GM12891 (cell line): Measurements from ENCODE around the gene BRD3OS.

Experiments used
- DNase-seq: peaks from one replicate; pipeline ENCODE4 v3.0.0; 2011; ENCODE audit warnings: low spot score; ENCODE audit not compliant: insufficient read length
- FAIRE-seq: peaks from 2 replicates; lab custom pipeline; 2011; peaks lifted over from hg19 to GRCh38; lab: Jason Lieb, UNC
- PAX5 ChIP-seq: IDR thresholded peaks from 2 replicates; pipeline ENCODE4 v1.6.1; 2011; ENCODE audit warnings: low read length, moderate library complexity, mild to moderate bottlenecking; ENCODE audit not compliant: insufficient read depth, severe bottlenecking
- POLR2A ChIP-seq: IDR thresholded peaks from 2 replicates; pipeline ENCODE4 v1.6.1; 2011; ENCODE audit warnings: low read depth, low read length, control low read depth
- POLR2AphosphoS5 ChIP-seq: IDR thresholded peaks from 2 replicates; pipeline ENCODE4 v1.6.1; 2011; ENCODE audit warnings: low read depth, low read length, control low read depth
- POU2F2 ChIP-seq: IDR thresholded peaks from 2 replicates; pipeline ENCODE4 v1.6.1; 2011; ENCODE audit warnings: low read depth, mild to moderate bottlenecking, control low read depth, low read length, moderate library complexity
- SPI1 ChIP-seq: IDR thresholded peaks from 2 replicates; pipeline ENCODE4 v1.6.1; 2011; ENCODE audit warnings: low read depth, low read length, control low read depth
- TAF1 ChIP-seq: IDR thresholded peaks from 2 replicates; pipeline ENCODE4 v1.6.1; 2011; ENCODE audit warnings: low read depth, low read length, control low read depth

Gene BRD3OS

GRCh38 chr9:134057751-134058701 is 32.7 kb downstream of the BRD3OS start:
- TF ChIP-seq POLR2A (no peak), TAF1 (no peak), POU2F2 (no peak), POLR2AphosphoS5 (no peak), PAX5 (no peak), SPI1 (no peak)
- DNase-seq, result peak; percentile 10
- FAIRE-seq, result no peak

GRCh38 chr9:134058716-134059115 is 33.4 kb downstream of the BRD3OS start:
- DNase-seq, result peak; percentile 16
- TF ChIP-seq POLR2AphosphoS5 (no peak), SPI1 (no peak), POU2F2 (no peak), PAX5 (no peak), POLR2A (no peak), TAF1 (no peak)
- FAIRE-seq, result no peak

GRCh38 chr9:134059188-134059641 is 33.9 kb downstream of the BRD3OS start:
- no peak for DNase-seq
- TF ChIP-seq POLR2AphosphoS5 (no peak), POU2F2 (no peak), PAX5 (no peak), POLR2A (no peak)
- FAIRE-seq, result no peak

DNA sequence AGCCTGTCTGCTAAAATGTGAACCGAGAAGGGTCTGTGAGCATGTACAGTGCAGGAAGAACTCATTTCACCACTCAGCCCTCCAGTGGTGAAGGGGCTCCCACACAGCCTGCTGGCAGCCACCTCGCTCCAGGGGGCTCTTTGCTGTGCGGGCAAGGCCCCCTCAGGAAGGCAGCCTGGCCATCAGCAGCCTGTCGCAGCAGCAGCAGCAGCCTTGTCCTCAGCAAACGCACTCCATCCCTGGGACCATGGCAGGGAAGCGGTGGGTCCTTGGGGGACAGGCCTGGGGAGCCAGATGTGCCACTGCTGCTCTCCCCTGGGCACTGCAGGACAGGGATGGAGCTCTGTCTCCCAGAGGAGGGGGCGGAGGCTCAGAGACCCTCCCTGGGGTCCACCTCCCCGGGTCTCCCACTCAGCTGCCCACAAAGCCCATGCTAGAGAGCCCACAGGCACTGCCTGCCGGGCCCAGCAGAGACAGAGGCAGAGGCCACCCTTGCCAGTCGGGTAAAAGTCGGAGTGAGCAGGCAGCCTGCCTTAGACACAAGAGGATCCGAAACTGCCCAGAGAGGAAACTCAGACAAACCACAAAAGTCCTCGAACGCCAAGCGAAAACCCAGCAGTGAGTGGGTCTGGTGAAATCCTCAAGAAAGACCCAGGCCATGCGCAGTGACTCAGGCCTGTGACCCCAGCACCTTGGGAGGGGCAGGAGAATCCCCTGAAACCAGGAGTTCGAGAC is 34.5 kb downstream of the BRD3OS start:
- DNase-seq (peak; percentile 89), FAIRE-seq (peak; percentile 95)
- TF ChIP-seq SPI1 (peak; percentile 94), POLR2A (no peak)

DNA sequence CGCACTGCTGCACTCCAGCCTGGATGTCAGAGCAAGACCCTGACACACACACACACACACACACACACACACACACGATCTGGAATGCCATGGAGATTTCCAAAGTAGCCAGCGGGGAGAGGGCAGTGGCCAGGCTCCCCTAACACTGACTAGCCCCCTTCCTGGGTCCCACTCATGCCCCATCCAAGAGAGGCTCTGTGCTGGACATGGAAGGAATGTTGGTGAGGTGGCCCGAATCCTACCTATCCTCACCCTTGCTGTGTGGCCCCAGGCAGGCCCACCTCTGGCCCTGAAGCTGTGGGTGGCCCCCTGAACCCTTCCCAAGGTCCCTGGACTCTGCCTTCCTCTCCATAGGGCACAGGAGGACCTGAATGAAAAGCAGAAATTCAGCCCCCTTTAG is 35.3 kb downstream of the BRD3OS start:
- TF ChIP-seq POLR2AphosphoS5 (no peak), TAF1 (no peak), POU2F2 (no peak), SPI1 (no peak), POLR2A (no peak), PAX5 (no peak)
- FAIRE-seq, result no peak
- DNase-seq, result peak; percentile 11

DNA sequence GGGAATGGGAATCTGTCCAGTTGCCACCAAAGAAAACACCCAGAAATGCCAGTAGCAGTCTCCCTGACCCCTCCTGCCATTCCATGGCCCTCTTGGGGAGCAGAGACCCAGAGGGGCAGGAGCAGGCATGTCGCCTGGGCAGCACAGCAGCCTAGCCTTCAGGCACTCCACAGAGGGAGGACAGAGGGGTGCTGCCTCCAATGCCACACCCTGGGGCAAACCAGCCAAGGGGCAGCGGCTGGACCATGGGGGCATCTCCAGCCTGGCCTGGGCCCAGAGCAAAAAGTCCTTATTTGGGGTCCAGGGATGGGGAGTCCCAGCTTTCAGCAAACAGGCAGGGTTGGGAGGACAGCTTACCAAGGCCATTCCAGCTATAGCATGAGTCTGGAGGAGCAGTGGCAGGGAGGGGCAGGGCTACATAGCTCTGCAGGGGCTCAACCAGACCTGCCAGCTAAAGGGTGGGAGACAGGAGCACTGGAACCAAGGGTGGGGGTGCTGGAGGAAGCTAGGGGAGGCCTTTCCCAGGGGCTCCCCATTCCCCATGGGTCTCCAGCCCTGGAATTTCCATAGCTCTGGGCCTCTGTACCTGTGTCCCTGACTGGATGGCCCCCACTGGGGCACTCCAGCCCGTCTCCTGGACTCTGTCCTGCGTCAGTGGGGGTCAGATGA is 35.9 kb downstream of the BRD3OS start:
- DNase-seq (peak; percentile 16), FAIRE-seq (peak; percentile 84)
- TF ChIP-seq PAX5 (no peak), POU2F2 (no peak), SPI1 (no peak), POLR2A (no peak), POLR2AphosphoS5 (no peak), TAF1 (no peak)

DNA sequence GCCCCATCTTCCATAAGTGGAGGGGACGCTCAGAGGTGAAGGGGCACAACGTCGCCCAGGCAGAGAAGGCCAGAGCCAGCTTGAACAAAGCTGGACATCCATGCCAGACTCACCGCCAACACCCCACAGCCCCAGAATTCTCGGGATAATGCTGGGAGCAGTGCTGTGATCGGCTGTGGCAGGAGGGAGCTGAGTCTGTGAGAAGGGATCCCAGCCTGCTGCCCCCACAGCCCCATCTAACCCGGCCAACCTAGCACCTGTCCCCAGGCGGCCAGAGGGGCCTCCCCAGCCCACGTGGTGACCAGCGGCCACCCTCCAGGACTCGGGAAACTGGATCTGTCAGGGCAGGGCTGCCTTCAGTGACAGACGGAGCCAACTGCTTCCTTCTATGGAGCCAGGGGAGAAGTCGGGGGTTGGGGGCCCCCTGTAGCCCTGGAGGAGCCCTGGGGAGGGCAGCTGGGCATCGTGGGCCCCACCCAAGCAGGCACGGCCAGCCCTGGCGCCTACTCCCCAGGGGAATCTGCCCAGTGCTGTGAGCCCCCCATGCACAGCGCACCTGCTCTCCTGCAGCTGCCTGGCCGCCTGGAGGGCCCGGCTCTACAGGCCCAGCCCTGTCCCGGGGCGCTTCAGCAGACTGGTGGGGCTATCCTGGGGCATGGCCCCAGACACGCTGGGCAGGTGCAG is 36.5 kb downstream of the BRD3OS start:
- FAIRE-seq (no peak), DNase-seq (no peak)
- TF ChIP-seq SPI1 (no peak), POLR2AphosphoS5 (no peak), POU2F2 (no peak), PAX5 (no peak), POLR2A (no peak)

DNA sequence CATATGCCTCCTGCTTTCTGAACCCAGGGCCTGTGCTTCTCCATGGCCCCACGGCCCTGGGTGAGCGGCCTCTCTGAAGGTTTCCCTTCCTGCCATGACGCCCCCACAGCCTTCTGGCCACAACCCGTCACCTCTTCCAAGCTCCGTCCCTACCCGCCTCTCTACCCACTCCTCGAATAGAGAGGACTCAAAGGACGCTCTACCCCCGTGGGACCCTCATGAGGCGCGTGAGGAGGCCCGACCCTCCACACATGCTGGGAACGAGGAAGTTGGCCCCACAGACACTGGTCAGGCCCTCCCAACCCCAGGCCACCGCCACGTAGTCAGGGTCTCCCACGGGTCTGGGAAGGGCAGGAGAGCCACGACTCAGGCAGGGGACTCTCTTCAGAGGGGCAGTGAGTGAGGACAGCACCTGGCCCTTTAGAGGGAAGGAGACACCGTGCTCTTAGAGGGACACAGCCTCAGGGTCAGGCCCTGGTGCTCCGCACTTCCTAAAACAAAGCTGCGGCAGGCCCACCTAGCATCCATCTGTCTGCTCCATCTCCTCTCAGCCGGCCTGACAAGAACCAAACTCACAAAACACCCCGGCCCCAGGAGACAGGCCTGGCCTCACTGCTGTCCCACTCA is 37.3 kb downstream of the BRD3OS start:
- DNase-seq, result no peak
- FAIRE-seq, result no peak
- no peak for TF ChIP-seq POU2F2
- no peak for TF ChIP-seq PAX5
- TF ChIP-seq SPI1, result no peak
- TF ChIP-seq POLR2A, result no peak
- TF ChIP-seq POLR2AphosphoS5, result no peak
- TF ChIP-seq TAF1, result no peak

GRCh38 chr9:134063088-134063570 is 37.8 kb downstream of the BRD3OS start:
- TF ChIP-seq POLR2A (no peak), SPI1 (no peak), POLR2AphosphoS5 (no peak), PAX5 (no peak), TAF1 (no peak), POU2F2 (no peak)
- no peak for DNase-seq
- no peak for FAIRE-seq
